SK-MEL-5 (cell line): Measurements from ENCODE around the gene REC8. TPM values are rescaled to one million over a fixed set of nuclear protein-coding genes. Genes with fewer than 3 reads are reported as not detected.
A peak's percentile ranks its signal among the peaks of the same experiment; 100 is the strongest.

Experiments used
- DNase-seq: peaks from one replicate; pipeline ENCODE4 v3.0.0-alpha.2; 2016; ENCODE audit warnings: low read depth, low spot score
- in situ Hi-C: cut with HindIII; loops from 2 replicates; pipeline ENCODE4 v1.10.0; 2016; ENCODE audit warnings: low sequenced_read_pairs, high pct_unique_total_duplicates, low pct_unique_long_range_greater_than_20kb
- total RNA-seq: library from RNA; depleted of rRNA; stranded (reverse); fragments of >200 nt; shearing (Covaris generic); gene quantifications from 2 replicates; pipeline ENCODE4 v1.2.3, GENCODE V29; 2014

REC8 gene
- total RNA-seq, 1 experiment from 2014 or later = 1.1 TPM

GRCh38 chr14:24136684-24137528 lies 35.0 kb upstream of the REC8 start:
- DNase-seq = no peak
- in situ Hi-C loops = no loop called here

GRCh38 chr14:24137529-24138395 lies 34.1 kb upstream of the REC8 start:
- DNase-seq = no peak
- in situ Hi-C loops = no loop called here

GRCh38 chr14:24138396-24139271 lies 33.2 kb upstream of the REC8 start:
- in situ Hi-C loops = no loop called here
- DNase-seq = no peak

GRCh38 chr14:24139272-24139934 lies 32.5 kb upstream of the REC8 start:
- in situ Hi-C loops = no loop called here

GRCh38 chr14:24141097-24141880 lies 30.6 kb upstream of the REC8 start, which contains the start of gene EMC9:
EMC9 (minus strand) TSS chr14:24141591; CDS start chr14:24141304, 287 bp downstream.
- peak; percentile 99 for DNase-seq
- in situ Hi-C loops = no loop called here

More at GRCh38 chr14:24139272-24139934, 32.5 kb upstream of the REC8 start:
- DNase-seq = no peak

GRCh38 chr14:24143511-24143910 lies 28.4 kb upstream of the REC8 start:
- DNase-seq = no peak
- in situ Hi-C loops = no loop called here

- DNase-seq = no peak
- in situ Hi-C loops = no loop called here
These were observed 27.4 kb upstream of the REC8 start for GRCh38 chr14:24144451-24144850.

GRCh38 chr14:24145219-24145618 lies 26.7 kb upstream of the REC8 start:
- DNase-seq = no peak
- in situ Hi-C loops = no loop called here

GRCh38 chr14:24145690-24146452 lies 26.0 kb upstream of the REC8 start:
- no peak for DNase-seq
- in situ Hi-C loops = no loop called here

GRCh38 chr14:24146453-24146977 lies 25.4 kb upstream of the REC8 start, which contains the start of gene PSME2:
PSME2 (minus strand) TSS chr14:24146610; CDS start chr14:24146581, 29 bp downstream.
- peak; percentile 97 for DNase-seq
- in situ Hi-C loops = no loop called here

- peak; percentile 97 for DNase-seq
- in situ Hi-C loops = no loop called here
These were observed 24.7 kb upstream of the REC8 start, which contains the start of gene RNF31 for GRCh38 chr14:24146978-24147760. RNF31 (plus strand) TSS chr14:24147498; CDS start chr14:24147699, 201 bp downstream.

- DNase-seq = no peak
- in situ Hi-C loops = no loop called here
These were observed 24.0 kb upstream of the REC8 start for GRCh38 chr14:24147761-24148428.

- DNase-seq = no peak
- in situ Hi-C loops = no loop called here
These were observed 22.4 kb upstream of the REC8 start for GRCh38 chr14:24149302-24149969.

- DNase-seq = no peak
- in situ Hi-C loops = no loop called here
These were observed 21.8 kb upstream of the REC8 start for GRCh38 chr14:24150061-24150460.
